ENCODE data around the gene CCBE1.

GRCh38 chr18:59616501-59616900, 80.7 kb downstream of the CCBE1 start:
- TF ChIP-seq FOXM1 (IDR thresholded peaks at IDR 0.05; ENCODE audit: borderline replicate concordance, low read depth) (no peak), EGR1 (IDR thresholded peaks at IDR 0.05) (no peak), CEBPB (IDR thresholded peaks at IDR 0.05) (no peak), YY1 (IDR thresholded peaks at IDR 0.05; ENCODE audit: low read depth) (no peak)

All from Ishikawa (cell line).